ENCODE data around the gene GANC. TPM values are rescaled to one million over a fixed set of nuclear protein-coding genes. Genes with fewer than 3 reads are reported as not detected.

GANC gene
- polyA plus RNA-seq, 2 of the 4 experiments (the other 2 are of a cell fraction), result 8.0 to 9.4 TPM

GRCh38 chr15:42329992-42330391 is 57.0 kb downstream of the GANC start:
- TF ChIP-seq E2F6 (IDR thresholded peaks at IDR 0.05; ENCODE audit: borderline replicate concordance, low read depth) (no peak), GATA3 (IDR thresholded peaks at IDR 0.05; ENCODE audit: borderline replicate concordance) (no peak), MAZ (IDR thresholded peaks at IDR 0.05; ENCODE audit: borderline replicate concordance, low read depth, low read length) (no peak), ZNF302 (CRISPR knock-in tag; IDR thresholded peaks at IDR 0.05) (no peak), RNF2 (IDR thresholded peaks at IDR 0.05; ENCODE audit: borderline replicate concordance, low read depth) (no peak), TP53 (CRISPR knock-in tag; IDR thresholded peaks at IDR 0.05) (no peak), SMC3 (IDR thresholded peaks at IDR 0.05) (no peak), NPAS2 (CRISPR knock-in tag; IDR thresholded peaks at IDR 0.05; ENCODE audit: borderline replicate concordance) (no peak), TFCP2L1 (CRISPR knock-in tag; IDR thresholded peaks at IDR 0.05) (no peak), FOSL2 (IDR thresholded peaks at IDR 0.05) (no peak), FOSL2 (CRISPR knock-in tag; IDR thresholded peaks at IDR 0.05) (no peak), CEBPB (IDR thresholded peaks at IDR 0.05) (no peak), REST (IDR thresholded peaks at IDR 0.05) (no peak)
- CTCF ChIA-PET, result no interaction called here
- POLR2A ChIA-PET, result no interaction called here
- Histone ChIP-seq H3K9me3 (peaks cover 6% of the 10 kb centered on the region; the same call in 2 of the 3 replicates), H3K4me3 (no peak overlapping the region), H3K4me2 (no peak overlapping the region), H3K4me1 (no peaks in the 10 kb centered on the region), H3K27ac (no peak overlapping the region)
- ATAC-seq (no peak), DNase-seq (ENCODE audit: low read depth in 1 of 2, low spot score in 1 of 2) (no peak), FAIRE-seq (no peak)
- 94% methylated on average over 2 of the region's 2 CpGs for WGBS (ENCODE audit: missing lambda C conversion rate)

GRCh38 chr15:42331235-42331634 is 58.2 kb downstream of the GANC start:
- Histone ChIP-seq H3K4me1 (no peaks in the 10 kb centered on the region), H3K4me3 (no peak overlapping the region), H3K4me2 (no peak overlapping the region), H3K27ac (no peak overlapping the region), H3K9me3 (peaks cover 14% of the 10 kb centered on the region; the same call in 2 of the 3 replicates)
- WGBS (ENCODE audit: missing lambda C conversion rate), result 55% methylated on average over 3 of the region's 3 CpGs
- FAIRE-seq, result no peak
- POLR2A ChIA-PET, result no interaction called here
- no peak for ATAC-seq
- CTCF ChIA-PET, result no interaction called here
- no peak for DNase-seq (ENCODE audit: low read depth in 1 of 2, low spot score in 1 of 2)
- TF ChIP-seq BHLHE40 (IDR thresholded peaks at IDR 0.05; ENCODE audit: low read depth, low read length) (no peak), SMC3 (IDR thresholded peaks at IDR 0.05) (no peak), TP53 (CRISPR knock-in tag; IDR thresholded peaks at IDR 0.05) (no peak), JUNB (IDR thresholded peaks at IDR 0.05) (no peak), ZNF302 (CRISPR knock-in tag; IDR thresholded peaks at IDR 0.05) (no peak), RFX5 (IDR thresholded peaks at IDR 0.05) (no peak)

GRCh38 chr15:42332331-42332730 is 59.3 kb downstream of the GANC start:
- no peak overlapping the region for H3K4me3 ChIP-seq
- POLR2A ChIA-PET, result no interaction called here
- no peaks in the 10 kb centered on the region for H3K4me1 ChIP-seq
- 83% methylated on average over 4 of the region's 4 CpGs for WGBS (ENCODE audit: missing lambda C conversion rate)
- no peak overlapping the region for H3K4me2 ChIP-seq
- FAIRE-seq, result no peak
- TF ChIP-seq RNF2 (IDR thresholded peaks at IDR 0.05; ENCODE audit: borderline replicate concordance, low read depth), result no peak
- no peak for TF ChIP-seq PHF8 (IDR thresholded peaks at IDR 0.05; ENCODE audit: borderline replicate concordance, low read depth)
- peaks cover 14% of the 10 kb centered on the region; the same call in 2 of the 3 replicates for H3K9me3 ChIP-seq
- DNase-seq (ENCODE audit: low read depth in 1 of 2, low spot score in 1 of 2), result no peak
- CTCF ChIA-PET, result no interaction called here
- ATAC-seq, result no peak
- H3K27ac ChIP-seq, result no peak overlapping the region

GRCh38 chr15:42335074-42335473 is 62.1 kb downstream of the GANC start:
- TF ChIP-seq ELK1 (IDR thresholded peaks at IDR 0.05; ENCODE audit: low read depth, low read length) (no peak), E2F6 (IDR thresholded peaks at IDR 0.05; ENCODE audit: borderline replicate concordance, low read depth) (no peak), CEBPB (IDR thresholded peaks at IDR 0.05) (no peak), ZSCAN20 (CRISPR knock-in tag; IDR thresholded peaks at IDR 0.05) (no peak), HMGXB4 (CRISPR knock-in tag; IDR thresholded peaks at IDR 0.05; ENCODE audit: borderline replicate concordance) (no peak), ESRRA (IDR thresholded peaks at IDR 0.05; ENCODE audit: borderline replicate concordance, low read length) (no peak)
- ChIA-PET POLR2A (no interaction called here), CTCF (no interaction called here)
- Histone ChIP-seq H3K4me3 (no peak overlapping the region), H3K9me3 (peaks cover 14% of the 10 kb centered on the region; the same call in 2 of the 3 replicates), H3K27ac (no peak overlapping the region), H3K4me2 (no peak overlapping the region), H3K4me1 (no peaks in the 10 kb centered on the region)
- ATAC-seq (no peak), FAIRE-seq (no peak), DNase-seq (ENCODE audit: low read depth in 1 of 2, low spot score in 1 of 2) (no peak)
- 19% methylated on average over 2 of the region's 2 CpGs for WGBS (ENCODE audit: missing lambda C conversion rate)

Data from A549 (cell line).